T-helper 2 cell treated with Interferon-gamma antibody and Interleukin-4, amounts not matched to agents 5 μg/mL and 100 μg/mL, for 36 hours (primary cell): ENCODE results near the gene PDE4D.
A peak's percentile ranks its signal among the peaks of the same experiment; 100 is the strongest.

Experiments
- DNase-seq: peaks from one replicate; pipeline ENCODE4 v3.0.0; 2021; ENCODE audit warnings: low spot score
- H3K27ac Mint-ChIP-seq: one replicate; pipeline ENCODE4 v1.8.0; 2021; ENCODE audit warnings: mild to moderate bottlenecking, mixed read lengths
- H3K27me3 Mint-ChIP-seq: one replicate; pipeline ENCODE4 v1.8.0; 2021; ENCODE audit warnings: low read depth, mixed read lengths
- H3K36me3 Mint-ChIP-seq: one replicate; pipeline ENCODE4 v1.8.0; 2021; ENCODE audit warnings: low read depth, mixed read lengths
- H3K4me1 Mint-ChIP-seq: one replicate; pipeline ENCODE4 v1.8.0; 2021; ENCODE audit warnings: low read depth, mixed read lengths
- H3K4me3 Mint-ChIP-seq: one replicate; pipeline ENCODE4 v1.8.0; 2022; ENCODE audit warnings: mild to moderate bottlenecking, moderate library complexity, mixed read lengths
- H3K9me3 Mint-ChIP-seq: one replicate; pipeline ENCODE4 v1.8.0; 2021; ENCODE audit warnings: mixed read lengths

The PDE4D gene

GRCh38 chr5:59037453-59037852 lies 856.1 kb downstream of the PDE4D start:
- H3K27ac Mint-ChIP-seq: peak overlapping the region; percentile 98
- peaks cover 47% of the 10 kb centered on the region for H3K36me3 Mint-ChIP-seq
- H3K9me3 Mint-ChIP-seq: no peaks in the 10 kb centered on the region
- DNase-seq: no peak
- H3K4me1 Mint-ChIP-seq: peaks cover 53% of the 10 kb centered on the region
- peak overlapping the region; percentile 84 for H3K4me3 Mint-ChIP-seq
- H3K27me3 Mint-ChIP-seq: no peaks in the 10 kb centered on the region

- peak overlapping the region; percentile 84 for H3K4me3 Mint-ChIP-seq
- H3K36me3 Mint-ChIP-seq: peaks cover 45% of the 10 kb centered on the region
- H3K4me1 Mint-ChIP-seq: peaks cover 50% of the 10 kb centered on the region
- H3K27me3 Mint-ChIP-seq: no peaks in the 10 kb centered on the region
- no peak for DNase-seq
- peak overlapping the region; percentile 98 for H3K27ac Mint-ChIP-seq
- no peaks in the 10 kb centered on the region for H3K9me3 Mint-ChIP-seq
These were observed 856.5 kb downstream of the PDE4D start for GRCh38 chr5:59037041-59037440.

GRCh38 chr5:59036274-59036961 lies 857.1 kb downstream of the PDE4D start:
- peaks cover 48% of the 10 kb centered on the region for H3K36me3 Mint-ChIP-seq
- DNase-seq: peak; percentile 46
- peak overlapping the region; percentile 98 for H3K27ac Mint-ChIP-seq
- peaks cover 48% of the 10 kb centered on the region for H3K4me1 Mint-ChIP-seq
- H3K9me3 Mint-ChIP-seq: no peaks in the 10 kb centered on the region
- H3K4me3 Mint-ChIP-seq: peak overlapping the region; percentile 84
- H3K27me3 Mint-ChIP-seq: no peaks in the 10 kb centered on the region

GRCh38 chr5:59035681-59036080 lies 857.8 kb downstream of the PDE4D start:
- no peaks in the 10 kb centered on the region for H3K27me3 Mint-ChIP-seq
- H3K4me3 Mint-ChIP-seq: peak overlapping the region; percentile 84
- peaks cover 53% of the 10 kb centered on the region for H3K36me3 Mint-ChIP-seq
- DNase-seq: no peak
- peaks cover 45% of the 10 kb centered on the region for H3K4me1 Mint-ChIP-seq
- peak overlapping the region; percentile 98 for H3K27ac Mint-ChIP-seq
- H3K9me3 Mint-ChIP-seq: no peaks in the 10 kb centered on the region

- peaks cover 6% of the 10 kb centered on the region for H3K9me3 Mint-ChIP-seq
- peaks cover 64% of the 10 kb centered on the region for H3K36me3 Mint-ChIP-seq
- H3K27me3 Mint-ChIP-seq: no peaks in the 10 kb centered on the region
- DNase-seq: no peak
- H3K27ac Mint-ChIP-seq: peak overlapping the region; percentile 59
- H3K4me3 Mint-ChIP-seq: peak overlapping the region; percentile 84
- H3K4me1 Mint-ChIP-seq: peaks cover 44% of the 10 kb centered on the region
These were observed 858.9 kb downstream of the PDE4D start for GRCh38 chr5:59034498-59035186.

- Mint-ChIP-seq H3K27me3 (no peaks in the 10 kb centered on the region), H3K4me1 (peaks cover 42% of the 10 kb centered on the region), H3K4me3 (no peak overlapping the region), H3K9me3 (peaks cover 8% of the 10 kb centered on the region), H3K27ac (no peak overlapping the region), H3K36me3 (peaks cover 72% of the 10 kb centered on the region)
- no peak for DNase-seq
These were observed 866.2 kb downstream of the PDE4D start for GRCh38 chr5:59027145-59027907.

GRCh38 chr5:59025734-59026133 lies 867.8 kb downstream of the PDE4D start:
- Mint-ChIP-seq H3K4me3 (no peak overlapping the region), H3K27ac (no peak overlapping the region), H3K4me1 (peaks cover 50% of the 10 kb centered on the region), H3K9me3 (peaks cover 8% of the 10 kb centered on the region), H3K36me3 (peaks cover 77% of the 10 kb centered on the region), H3K27me3 (no peaks in the 10 kb centered on the region)
- DNase-seq: no peak

- Mint-ChIP-seq H3K4me3 (no peak overlapping the region), H3K4me1 (peaks cover 58% of the 10 kb centered on the region), H3K27me3 (no peaks in the 10 kb centered on the region), H3K27ac (no peak overlapping the region), H3K9me3 (peaks cover 3% of the 10 kb centered on the region), H3K36me3 (peaks cover 74% of the 10 kb centered on the region)
- no peak for DNase-seq
These were observed 871.5 kb downstream of the PDE4D start for GRCh38 chr5:59021837-59022514.

GRCh38 chr5:59021286-59021673 lies 872.2 kb downstream of the PDE4D start:
- peaks cover 53% of the 10 kb centered on the region for H3K4me1 Mint-ChIP-seq
- H3K27me3 Mint-ChIP-seq: no peaks in the 10 kb centered on the region
- DNase-seq: no peak
- H3K27ac Mint-ChIP-seq: no peak overlapping the region
- H3K36me3 Mint-ChIP-seq: peaks cover 76% of the 10 kb centered on the region
- peaks cover 10% of the 10 kb centered on the region for H3K9me3 Mint-ChIP-seq
- no peak overlapping the region for H3K4me3 Mint-ChIP-seq

GRCh38 chr5:59020611-59021285 lies 872.8 kb downstream of the PDE4D start:
- DNase-seq: peak; percentile 59
- H3K4me1 Mint-ChIP-seq: peaks cover 48% of the 10 kb centered on the region
- H3K9me3 Mint-ChIP-seq: peaks cover 11% of the 10 kb centered on the region
- H3K36me3 Mint-ChIP-seq: peaks cover 76% of the 10 kb centered on the region
- peak overlapping the region; percentile 49 for H3K4me3 Mint-ChIP-seq
- peak overlapping the region; percentile 71 for H3K27ac Mint-ChIP-seq
- no peaks in the 10 kb centered on the region for H3K27me3 Mint-ChIP-seq

- Mint-ChIP-seq H3K4me3 (no peak overlapping the region), H3K36me3 (peaks cover 79% of the 10 kb centered on the region), H3K9me3 (peaks cover 17% of the 10 kb centered on the region), H3K4me1 (peaks cover 42% of the 10 kb centered on the region), H3K27ac (no peak overlapping the region), H3K27me3 (no peaks in the 10 kb centered on the region)
- DNase-seq: no peak
These were observed 874.4 kb downstream of the PDE4D start for GRCh38 chr5:59019078-59019477.

- Mint-ChIP-seq H3K36me3 (peaks cover 91% of the 10 kb centered on the region), H3K9me3 (peaks cover 34% of the 10 kb centered on the region), H3K27me3 (no peaks in the 10 kb centered on the region), H3K27ac (no peak overlapping the region), H3K4me3 (no peak overlapping the region), H3K4me1 (peaks cover 40% of the 10 kb centered on the region)
- no peak for DNase-seq
These were observed 876.6 kb downstream of the PDE4D start for GRCh38 chr5:59016925-59017324.

GRCh38 chr5:59008816-59009473 lies 884.6 kb downstream of the PDE4D start:
- DNase-seq: no peak
- Mint-ChIP-seq H3K4me3 (no peak overlapping the region), H3K4me1 (peaks cover 32% of the 10 kb centered on the region), H3K36me3 (peaks cover 48% of the 10 kb centered on the region), H3K27me3 (no peaks in the 10 kb centered on the region), H3K9me3 (peaks cover 23% of the 10 kb centered on the region), H3K27ac (peak overlapping the region; percentile 15)
